Natural killer cell (primary cell): ENCODE results near the gene KCNQ1OT1. TPM values are rescaled to one million over a fixed set of nuclear protein-coding genes. Genes with fewer than 3 reads are reported as not detected.

Experiments
- ATAC-seq, 3 donors: fragments of 150-1000 bp in 2 of 3; fragments of 200-7000 bp in 1 of 3; cut with Tn5 transposase; 1 replicate in 1 of 3; 2 replicates in 2 of 3; pipeline ENCODE4 v1.10.0; 2021; ENCODE audit warnings: mild to moderate bottlenecking in 2 of 3, moderate library complexity in 2 of 3
- DNase-seq, 2 donors: peaks; one replicate each; pipeline versions ENCODE4 v3.0.0 to v3.0.0-alpha.2; 2013 to 2021; ENCODE audit warnings: mixed read lengths in 1 of 2
- H3K27ac ChIP-seq: one replicate; pipeline ENCODE4 v1.5.1; 2013; ENCODE audit warnings: mild to moderate bottlenecking, low read length
- H3K27me3 ChIP-seq: one replicate; pipeline ENCODE4 v1.6.1; 2013; ENCODE audit warnings: low read length; ENCODE audit not compliant: control insufficient read depth, insufficient read depth
- H3K36me3 ChIP-seq: one replicate; pipeline ENCODE4 v1.6.1; 2013; ENCODE audit warnings: low read length; ENCODE audit not compliant: control insufficient read depth, insufficient read depth
- H3K4me1 ChIP-seq: one replicate; pipeline ENCODE4 v1.6.1; 2013; ENCODE audit warnings: low read length; ENCODE audit not compliant: control insufficient read depth, insufficient read depth
- H3K4me3 ChIP-seq: one replicate; pipeline ENCODE4 v1.5.1; 2013; ENCODE audit warnings: low read length
- H3K9me3 ChIP-seq: one replicate; pipeline ENCODE4 v1.6.1; 2013; ENCODE audit warnings: low read length; ENCODE audit not compliant: control insufficient read depth, insufficient read depth
- H3K27ac Mint-ChIP-seq, 2 donors: one replicate each; pipeline ENCODE4 v1.8.0; 2022; ENCODE audit warnings: mild to moderate bottlenecking in 2 of 2, mixed read lengths in 2 of 2, moderate library complexity in 1 of 2
- H3K27me3 Mint-ChIP-seq, 2 donors: one replicate each; pipeline ENCODE4 v1.8.0; 2022; ENCODE audit warnings: low read depth in 2 of 2, mixed read lengths in 2 of 2
- H3K36me3 Mint-ChIP-seq: one replicate; pipeline ENCODE4 v1.8.0; 2022; ENCODE audit warnings: mixed read lengths
- H3K4me1 Mint-ChIP-seq, 2 donors: one replicate each; pipeline ENCODE4 v1.8.0; 2022; ENCODE audit warnings: mixed read lengths in 2 of 2
- H3K4me3 Mint-ChIP-seq: one replicate; pipeline ENCODE4 v1.8.0; 2022; ENCODE audit warnings: mild to moderate bottlenecking, moderate library complexity, mixed read lengths
- H3K9me3 Mint-ChIP-seq, 2 donors: one replicate each; pipeline ENCODE4 v1.8.0; 2022; ENCODE audit warnings: mixed read lengths in 2 of 2
- WGBS: methylation state at CpG from one replicate; pipeline ENCODE4 v1.1.7; 2013; ENCODE audit warnings: missing lambda C conversion rate; ENCODE audit not compliant: insufficient coverage; 5-methylcytosine and 5-hydroxymethylcytosine counted together
- intact Hi-C: fragments of 100-400 bp; cut with micrococcal nuclease; formaldehyde crosslinking; loops from one replicate; pipeline ENCODE4 v1.14.2; 2022
- total RNA-seq, 4 donors: library from RNA; stranded (reverse); fragments of 120-200 nt in 1 of 4; gene quantifications; one replicate each; pipeline versions ENCODE4 v1.2.3 to v1.2.4, GENCODE V29; 2013 to 2022
- TF ChIP-seq, protein P1 (sequence below): fragments of 200-600 bp; IDR thresholded peaks from one replicate; pipeline ENCODE4 v1.8.0; 2022; ENCODE audit warnings: antibody characterized with exemption

Gene KCNQ1OT1
- total RNA-seq, 3 donors from 2014 or later (not counting 1 experiment from before 2014, with no cell fraction given): 0.72 to 0.78 (median 0.75) TPM

- Histone ChIP-seq H3K36me3 (no peaks in the 10 kb centered on the region), H3K4me3 (no peak overlapping the region), H3K4me1 (peaks cover 19% of the 10 kb centered on the region), H3K27me3 (no peaks in the 10 kb centered on the region), H3K9me3 (no peaks in the 10 kb centered on the region), H3K27ac (no peak overlapping the region)
- DNase-seq (no peak), ATAC-seq (no peak)
- no peaks in the 10 kb centered on the region for H3K27me3 Mint-ChIP-seq
- no peak overlapping the region for H3K4me3 Mint-ChIP-seq
- TF ChIP-seq, protein P1, sequence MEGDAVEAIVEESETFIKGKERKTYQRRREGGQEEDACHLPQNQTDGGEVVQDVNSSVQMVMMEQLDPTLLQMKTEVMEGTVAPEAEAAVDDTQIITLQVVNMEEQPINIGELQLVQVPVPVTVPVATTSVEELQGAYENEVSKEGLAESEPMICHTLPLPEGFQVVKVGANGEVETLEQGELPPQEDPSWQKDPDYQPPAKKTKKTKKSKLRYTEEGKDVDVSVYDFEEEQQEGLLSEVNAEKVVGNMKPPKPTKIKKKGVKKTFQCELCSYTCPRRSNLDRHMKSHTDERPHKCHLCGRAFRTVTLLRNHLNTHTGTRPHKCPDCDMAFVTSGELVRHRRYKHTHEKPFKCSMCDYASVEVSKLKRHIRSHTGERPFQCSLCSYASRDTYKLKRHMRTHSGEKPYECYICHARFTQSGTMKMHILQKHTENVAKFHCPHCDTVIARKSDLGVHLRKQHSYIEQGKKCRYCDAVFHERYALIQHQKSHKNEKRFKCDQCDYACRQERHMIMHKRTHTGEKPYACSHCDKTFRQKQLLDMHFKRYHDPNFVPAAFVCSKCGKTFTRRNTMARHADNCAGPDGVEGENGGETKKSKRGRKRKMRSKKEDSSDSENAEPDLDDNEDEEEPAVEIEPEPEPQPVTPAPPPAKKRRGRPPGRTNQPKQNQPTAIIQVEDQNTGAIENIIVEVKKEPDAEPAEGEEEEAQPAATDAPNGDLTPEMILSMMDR: no peak
- no peak overlapping the region for H3K27ac Mint-ChIP-seq
- H3K4me1 Mint-ChIP-seq: no peaks in the 10 kb centered on the region
- WGBS: 92% methylated on average over 28 of the region's 28 CpGs
- H3K9me3 Mint-ChIP-seq: no peaks in the 10 kb centered on the region
- no peaks in the 10 kb centered on the region for H3K36me3 Mint-ChIP-seq
- intact Hi-C loops: no loop called here
Measured at GRCh38 chr11:2573240-2574042, 126.4 kb downstream of the KCNQ1OT1 start.

GRCh38 chr11:2572491-2573239, 127.1 kb downstream of the KCNQ1OT1 start:
- H3K36me3 ChIP-seq: no peaks in the 10 kb centered on the region
- no peaks in the 10 kb centered on the region for H3K36me3 Mint-ChIP-seq
- no peak overlapping the region for H3K27ac ChIP-seq
- no peak overlapping the region for H3K4me3 Mint-ChIP-seq
- WGBS: 96% methylated on average over 33 of the region's 33 CpGs
- peaks cover 19% of the 10 kb centered on the region for H3K4me1 ChIP-seq
- no peaks in the 10 kb centered on the region for H3K9me3 ChIP-seq
- no peaks in the 10 kb centered on the region for H3K27me3 ChIP-seq
- H3K4me1 Mint-ChIP-seq: no peaks in the 10 kb centered on the region
- no peak for DNase-seq
- no peak overlapping the region for H3K27ac Mint-ChIP-seq
- no peaks in the 10 kb centered on the region for H3K27me3 Mint-ChIP-seq
- no peak for ATAC-seq
- intact Hi-C loops: no loop called here
- no peaks in the 10 kb centered on the region for H3K9me3 Mint-ChIP-seq
- TF ChIP-seq, protein P1: no peak
- no peak overlapping the region for H3K4me3 ChIP-seq

GRCh38 chr11:2571598-2572281, 128.1 kb downstream of the KCNQ1OT1 start:
- TF ChIP-seq, protein P1: no peak
- Histone ChIP-seq H3K27me3 (no peaks in the 10 kb centered on the region), H3K27ac (no peak overlapping the region), H3K9me3 (no peaks in the 10 kb centered on the region), H3K36me3 (no peaks in the 10 kb centered on the region), H3K4me3 (no peak overlapping the region), H3K4me1 (peaks cover 19% of the 10 kb centered on the region)
- Mint-ChIP-seq H3K4me1 (no peaks in the 10 kb centered on the region), H3K36me3 (no peaks in the 10 kb centered on the region), H3K27ac (no peak overlapping the region), H3K4me3 (no peak overlapping the region), H3K9me3 (no peaks in the 10 kb centered on the region), H3K27me3 (no peaks in the 10 kb centered on the region)
- WGBS: 92% methylated on average over 23 of the region's 23 CpGs
- ATAC-seq: no peak
- no peak for DNase-seq
- intact Hi-C loops: no loop called here
